HUES48 (cell line): ENCODE data around the gene GRK4.
"Not testable (repeated sequence)": the region's sequence is repeated elsewhere in the genome, so short reads cannot be mapped to it uniquely, and the experiment has no call there.

Source experiments
- H3K27ac ChIP-seq: one replicate; pipeline ENCODE4 v1.7.0; 2013; ENCODE audit warnings: low read depth, low read length, inconsistent platforms
- H3K27me3 ChIP-seq: 2 replicates; pipeline ENCODE4 v1.6.1; 2013; ENCODE audit warnings: mild to moderate bottlenecking, low read length; ENCODE audit not compliant: control insufficient read depth, insufficient read depth
- H3K36me3 ChIP-seq: 2 replicates; pipeline ENCODE4 v1.6.1; 2013; ENCODE audit warnings: low read length; ENCODE audit not compliant: control insufficient read depth, insufficient read depth
- H3K4me1 ChIP-seq: 2 replicates; pipeline ENCODE4 v1.6.1; 2013; ENCODE audit warnings: mild to moderate bottlenecking, low read length; ENCODE audit not compliant: control insufficient read depth, insufficient read depth
- H3K4me3 ChIP-seq: 2 replicates; pipeline ENCODE4 v1.5.1; 2013; ENCODE audit warnings: mild to moderate bottlenecking, low read depth, low read length
- H3K9ac ChIP-seq: 2 replicates; pipeline ENCODE4 v1.6.1; 2013; ENCODE audit warnings: mild to moderate bottlenecking, low read depth, low read length, moderate library complexity
- H3K9me3 ChIP-seq: 2 replicates; pipeline ENCODE4 v1.6.1; 2013; ENCODE audit warnings: low read length; ENCODE audit not compliant: control insufficient read depth, insufficient read depth

Gene GRK4

DNA sequence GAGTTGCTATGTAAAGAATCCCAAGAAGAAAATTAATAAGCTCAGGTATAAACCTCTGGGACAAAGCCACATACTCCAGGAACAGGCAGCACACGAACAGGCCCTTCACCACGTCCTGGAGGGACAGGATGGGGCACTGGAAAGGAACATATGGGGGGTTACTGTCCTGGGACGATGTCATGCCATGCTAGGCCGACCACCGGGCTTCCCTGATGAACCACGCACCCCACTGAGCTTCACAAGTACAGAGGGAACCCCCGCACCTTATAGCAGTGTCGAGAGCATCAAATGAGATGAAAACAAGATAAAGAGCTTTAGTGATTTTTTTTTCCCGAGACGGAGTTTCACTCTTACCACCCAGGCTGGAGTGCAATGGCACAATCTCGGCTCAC, 19.3 kb upstream of the GRK4 start:
- Histone ChIP-seq H3K36me3 (peaks cover 95% of the 10 kb centered on the region), H3K9me3 (no peaks in the 10 kb centered on the region), H3K9ac (no peak overlapping the region), H3K4me3 (no peak overlapping the region), H3K27me3 (no peaks in the 10 kb centered on the region), H3K4me1 (no peaks in the 10 kb centered on the region), H3K27ac (no peak overlapping the region)

DNA sequence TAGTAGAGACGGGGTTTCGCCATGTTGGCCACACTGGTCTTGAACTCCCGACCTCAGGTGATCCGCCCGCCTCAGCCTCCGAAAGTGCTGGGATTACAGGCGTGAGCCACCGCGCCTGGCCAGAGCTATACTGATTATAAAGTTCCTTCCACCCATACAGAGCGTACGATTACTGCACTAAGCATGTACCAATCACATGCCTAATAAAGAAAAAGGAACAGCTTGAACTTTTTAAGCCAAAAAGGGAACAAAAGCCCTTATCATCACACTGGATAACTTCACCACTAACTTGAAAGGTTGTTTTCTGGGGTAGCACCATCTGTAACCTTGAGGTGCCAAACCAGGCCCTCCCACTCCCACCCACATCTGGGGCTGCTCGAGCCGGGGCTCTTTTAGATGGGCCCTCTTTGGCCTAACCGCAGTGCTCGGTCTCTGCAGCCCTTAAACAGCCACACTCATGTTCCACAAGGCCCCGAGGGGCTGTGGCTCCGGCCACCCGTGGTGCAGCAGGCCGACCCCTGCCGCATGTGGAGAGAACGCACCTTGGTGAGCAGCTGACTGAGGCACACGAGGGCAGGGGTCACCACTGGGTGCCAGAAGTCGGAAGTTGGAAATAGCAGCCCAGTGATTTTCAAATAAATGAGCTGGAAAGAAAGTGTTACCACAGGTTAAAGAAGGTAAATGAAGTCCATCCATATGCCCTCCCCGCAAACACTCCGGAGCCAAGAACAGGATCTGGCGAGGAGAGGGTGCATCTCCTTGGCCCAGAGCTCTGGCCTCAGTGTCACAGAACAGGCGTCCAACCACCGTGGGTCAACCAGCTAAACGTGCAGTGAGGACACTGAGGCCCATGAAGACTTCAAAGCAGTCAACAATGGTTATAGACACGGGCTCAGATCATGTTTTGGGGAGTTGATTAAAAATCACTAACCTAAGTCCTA, 18.5 kb upstream of the GRK4 start:
- no peaks in the 10 kb centered on the region for H3K27me3 ChIP-seq
- no peak overlapping the region for H3K27ac ChIP-seq
- H3K9me3 ChIP-seq, result no peaks in the 10 kb centered on the region
- H3K4me3 ChIP-seq, result no peak overlapping the region
- H3K36me3 ChIP-seq, result peaks cover 95% of the 10 kb centered on the region
- no peaks in the 10 kb centered on the region for H3K4me1 ChIP-seq
- no peak overlapping the region for H3K9ac ChIP-seq

DNA sequence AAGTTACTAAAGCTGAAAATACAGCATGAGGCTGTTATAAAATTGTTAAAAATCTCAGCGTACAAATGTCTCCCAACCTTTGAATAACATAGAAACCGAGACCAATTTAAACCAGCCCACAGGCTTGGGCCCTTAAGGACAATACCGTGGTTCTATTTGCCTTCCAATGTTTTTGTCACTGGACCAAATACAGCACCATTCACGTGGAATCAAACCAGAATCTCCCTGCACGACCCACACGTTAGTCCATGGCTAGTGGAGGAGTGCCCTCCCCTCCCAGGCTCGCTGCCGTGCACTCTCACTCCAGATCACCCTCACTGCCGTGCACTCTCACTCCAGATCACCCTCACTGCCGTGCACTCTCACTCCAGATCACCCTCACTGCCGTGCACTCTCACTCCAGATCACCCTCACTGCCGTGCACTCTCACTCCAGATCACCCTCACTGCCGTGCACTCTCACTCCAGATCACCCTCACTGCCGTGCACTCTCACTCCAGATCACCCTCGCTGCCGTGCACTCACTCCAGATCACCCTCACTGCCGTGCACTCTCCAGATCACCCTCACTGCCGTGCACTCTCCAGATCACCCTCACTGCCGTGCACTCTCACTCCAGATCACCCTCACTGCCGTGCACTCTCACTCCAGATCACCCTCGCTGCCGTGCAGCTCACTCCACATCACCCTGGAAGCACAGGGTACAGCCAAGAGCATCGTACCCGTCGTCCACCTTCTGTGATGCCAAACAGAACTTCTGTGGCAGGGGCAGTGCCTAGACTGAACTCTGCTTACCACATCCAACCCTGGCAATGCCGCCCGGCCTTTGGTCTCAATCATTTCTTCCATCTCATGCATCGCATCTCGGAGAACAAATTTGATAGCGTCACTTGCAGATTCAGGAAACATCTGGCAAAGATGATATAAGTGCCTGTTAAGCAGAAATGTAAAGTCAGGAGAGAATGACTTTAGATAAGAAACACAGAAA, 17.5 kb upstream of the GRK4 start:
- not testable (repeated sequence) for H3K9me3 ChIP-seq, H3K9ac ChIP-seq, H3K27me3 ChIP-seq, H3K27ac ChIP-seq, H3K4me3 ChIP-seq, H3K4me1 ChIP-seq
- peaks cover 95% of the 10 kb centered on the region for H3K36me3 ChIP-seq

DNA sequence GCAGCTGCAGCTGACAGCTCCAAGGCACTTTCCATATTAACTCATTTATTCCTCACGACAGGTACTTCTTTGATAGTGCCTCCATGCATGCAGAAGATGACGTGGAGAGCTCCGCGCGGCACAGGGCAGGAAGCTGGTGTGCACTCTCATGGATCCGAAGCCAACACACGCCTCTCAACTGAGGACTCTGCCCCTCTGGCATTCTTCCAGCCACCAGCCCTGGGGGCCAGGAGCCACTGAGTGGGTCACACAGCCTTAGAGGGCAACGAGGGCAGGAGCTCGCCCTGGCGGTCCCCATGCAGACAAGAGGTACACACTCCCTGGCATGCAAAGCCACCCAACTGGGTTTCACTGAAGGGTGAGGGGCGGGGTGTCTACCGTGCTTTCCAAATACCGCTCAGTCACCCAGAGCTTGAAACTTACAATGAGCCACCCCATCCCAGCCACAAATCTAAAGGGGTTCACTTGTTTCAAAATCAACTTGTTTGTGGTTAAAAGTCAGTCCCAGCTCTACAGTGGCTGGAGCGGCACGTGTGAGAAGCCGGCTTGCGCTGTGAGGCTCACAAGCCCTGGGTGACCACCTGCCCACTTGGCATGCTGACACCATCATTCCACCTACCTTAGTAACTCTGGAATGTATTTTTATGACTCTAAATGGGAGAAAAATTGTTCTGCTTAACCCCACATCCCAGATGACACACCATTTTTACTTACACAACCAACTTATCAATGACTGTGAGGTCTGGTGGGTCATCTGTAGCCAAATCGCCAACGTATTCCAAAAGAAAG, 16.4 kb upstream of the GRK4 start:
- no peak overlapping the region for H3K4me3 ChIP-seq
- no peak overlapping the region for H3K27ac ChIP-seq
- H3K9me3 ChIP-seq, result no peaks in the 10 kb centered on the region
- H3K4me1 ChIP-seq, result no peaks in the 10 kb centered on the region
- H3K27me3 ChIP-seq, result no peaks in the 10 kb centered on the region
- no peak overlapping the region for H3K9ac ChIP-seq
- peaks cover 94% of the 10 kb centered on the region for H3K36me3 ChIP-seq

DNA sequence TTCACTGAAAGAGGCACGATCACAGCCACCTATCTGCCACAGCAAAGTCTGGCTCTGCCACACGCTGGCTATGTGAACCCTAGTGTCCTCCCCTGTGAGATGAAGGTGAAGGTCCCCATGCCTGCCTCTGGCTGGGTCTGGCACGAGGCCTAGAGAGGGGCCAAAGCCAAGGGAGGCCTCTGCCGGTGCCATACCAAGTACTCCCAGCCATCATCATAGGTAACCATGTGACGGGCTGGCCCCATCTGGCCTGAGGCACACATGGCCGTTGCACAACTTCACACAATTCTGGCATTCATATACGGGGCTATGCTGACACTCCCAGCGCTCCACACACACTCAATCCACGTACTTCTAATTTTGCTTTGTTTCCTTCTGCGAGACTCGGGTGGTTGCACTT, 15.4 kb upstream of the GRK4 start:
- Histone ChIP-seq H3K27me3 (no peaks in the 10 kb centered on the region), H3K4me3 (no peak overlapping the region), H3K9ac (no peak overlapping the region), H3K36me3 (peaks cover 95% of the 10 kb centered on the region), H3K9me3 (no peaks in the 10 kb centered on the region), H3K27ac (no peak overlapping the region), H3K4me1 (no peaks in the 10 kb centered on the region)

DNA sequence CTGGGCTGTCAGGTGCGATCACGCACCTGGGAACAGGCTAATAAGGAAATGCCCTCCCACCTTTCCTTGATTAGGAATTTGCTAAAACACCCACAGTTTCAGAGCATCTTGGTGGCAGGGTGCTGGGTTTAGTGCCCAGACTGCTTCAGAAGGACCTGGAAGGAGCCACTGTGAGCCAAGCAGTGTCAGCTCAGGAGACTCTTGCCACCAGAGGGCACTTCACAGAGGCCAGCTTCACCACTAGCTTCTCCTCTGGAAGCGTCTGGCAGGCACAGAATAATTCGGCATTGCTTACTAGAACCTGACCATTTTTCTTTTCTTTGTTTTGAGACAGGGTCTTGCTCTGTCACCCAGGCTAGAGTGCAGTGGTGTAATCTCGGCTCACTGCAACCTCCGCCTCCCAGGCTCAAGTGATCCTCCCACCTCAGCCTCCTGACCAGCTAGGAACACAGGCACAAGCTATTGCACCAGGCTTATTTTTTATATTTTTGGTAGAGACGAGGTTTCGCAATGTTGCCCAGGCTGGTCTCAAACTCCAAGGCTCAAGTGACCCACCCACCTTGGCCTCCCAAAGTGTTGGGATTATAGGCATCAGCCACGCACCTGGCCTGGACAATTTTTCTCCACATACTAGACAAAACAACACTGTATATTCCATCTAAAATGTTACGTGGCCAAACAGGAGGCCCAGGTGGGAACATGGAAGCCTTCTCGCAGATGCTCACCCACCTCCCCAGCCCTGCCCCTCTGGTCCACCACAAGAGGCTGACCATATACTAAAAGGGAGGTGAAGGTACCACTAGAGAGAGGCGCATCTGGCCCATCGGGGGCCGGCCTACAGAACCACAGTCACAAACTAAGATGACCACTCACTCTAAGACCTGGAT, 14.2 kb upstream of the GRK4 start:
- Histone ChIP-seq H3K27me3 (no peaks in the 10 kb centered on the region), H3K27ac (no peak overlapping the region), H3K4me1 (no peaks in the 10 kb centered on the region), H3K9me3 (no peaks in the 10 kb centered on the region), H3K9ac (no peak overlapping the region), H3K4me3 (no peak overlapping the region), H3K36me3 (peaks cover 95% of the 10 kb centered on the region)

DNA sequence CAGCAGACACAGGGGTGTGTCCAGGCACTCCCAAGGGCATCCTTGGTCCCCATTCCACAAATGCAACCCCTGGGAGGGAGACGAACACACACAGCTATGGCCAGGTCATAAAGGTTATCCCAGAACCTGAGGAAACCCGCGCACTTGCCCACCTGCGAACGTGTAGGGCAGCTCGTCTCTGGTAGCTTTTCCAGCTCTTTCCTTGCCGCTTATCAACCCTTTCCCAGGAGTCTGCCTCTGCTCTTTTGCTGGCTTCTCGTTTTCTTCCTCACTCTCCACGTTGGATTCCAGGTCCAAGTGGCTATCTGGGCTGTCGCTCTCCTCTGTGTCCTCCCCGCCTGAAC, 13.6 kb upstream of the GRK4 start:
- Histone ChIP-seq H3K36me3 (peaks cover 96% of the 10 kb centered on the region), H3K4me1 (no peaks in the 10 kb centered on the region), H3K9me3 (no peaks in the 10 kb centered on the region), H3K27ac (no peak overlapping the region), H3K9ac (no peak overlapping the region), H3K4me3 (no peak overlapping the region), H3K27me3 (no peaks in the 10 kb centered on the region)

DNA sequence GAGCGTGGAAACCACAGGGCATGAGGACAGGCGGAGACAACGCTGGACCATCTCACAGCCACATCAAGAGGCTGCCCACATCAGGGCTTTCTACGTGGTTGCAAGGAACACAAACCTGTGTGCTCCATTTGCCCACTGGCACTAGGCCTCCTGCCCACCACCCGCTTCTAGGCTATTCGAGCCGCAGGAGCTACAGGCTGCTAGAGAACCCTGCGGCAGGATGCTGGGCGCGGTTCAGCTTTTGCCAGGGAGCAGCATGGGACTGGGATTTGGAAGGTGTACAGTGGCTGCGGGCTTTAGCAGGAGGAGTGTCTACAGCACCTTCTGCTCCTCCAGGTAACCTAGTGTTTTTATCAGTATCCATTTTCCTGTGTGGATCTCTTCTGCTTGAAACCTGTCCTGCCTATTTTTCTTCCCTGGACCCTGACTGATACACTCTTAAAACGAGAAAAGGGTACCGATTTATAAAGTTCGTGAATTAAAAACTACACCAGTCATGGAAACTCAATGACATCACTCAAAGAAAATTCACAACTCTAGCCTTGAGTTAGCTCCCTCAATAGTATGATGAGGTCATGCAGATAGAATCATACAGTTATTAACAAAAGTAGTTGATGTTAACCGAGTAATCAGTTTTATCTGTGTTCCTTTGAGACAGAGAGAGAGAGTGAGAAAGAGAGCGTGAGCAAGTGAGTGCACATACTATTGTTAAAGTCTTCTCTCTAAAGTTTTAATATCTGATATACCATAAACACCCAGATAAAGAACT, 13.0 kb upstream of the GRK4 start:
- no peaks in the 10 kb centered on the region for H3K4me1 ChIP-seq
- peaks cover under 1% of the 10 kb centered on the region for H3K9me3 ChIP-seq
- no peak overlapping the region for H3K9ac ChIP-seq
- no peak overlapping the region for H3K4me3 ChIP-seq
- no peak overlapping the region for H3K27ac ChIP-seq
- no peaks in the 10 kb centered on the region for H3K27me3 ChIP-seq
- H3K36me3 ChIP-seq, result peaks cover 91% of the 10 kb centered on the region

DNA sequence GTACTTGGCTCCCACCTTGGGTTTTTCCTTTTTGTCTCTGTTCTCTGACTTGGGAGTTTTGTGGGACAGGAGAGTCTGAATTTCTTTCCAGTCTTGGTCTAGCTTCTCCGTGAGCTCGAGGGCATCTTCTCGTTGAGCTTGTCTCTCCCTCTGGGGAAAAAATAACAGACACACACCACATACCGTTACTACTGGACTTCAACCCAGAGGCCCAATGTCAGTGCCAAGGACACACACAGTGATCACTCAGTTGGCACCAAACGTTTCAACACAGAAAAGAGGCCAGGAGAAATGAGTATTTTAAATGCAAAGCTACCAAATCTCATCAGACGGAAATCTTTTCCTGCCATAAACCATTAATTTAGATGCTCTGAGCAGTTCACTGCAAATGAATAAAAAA, 9.9 kb upstream of the GRK4 start:
- no peak overlapping the region for H3K9ac ChIP-seq
- H3K4me1 ChIP-seq, result no peaks in the 10 kb centered on the region
- peaks cover 23% of the 10 kb centered on the region for H3K9me3 ChIP-seq
- peaks cover 93% of the 10 kb centered on the region for H3K36me3 ChIP-seq
- H3K27ac ChIP-seq, result no peak overlapping the region
- H3K27me3 ChIP-seq, result no peaks in the 10 kb centered on the region
- H3K4me3 ChIP-seq, result no peak overlapping the region
